HepG2 (cell line): ENCODE data around the gene RAB40C. TPM values are rescaled to one million over a fixed set of nuclear protein-coding genes. Genes with fewer than 3 reads are reported as not detected.
A peak's percentile ranks its signal among the peaks of the same experiment; 100 is the strongest.

Experiments used
- CBFB ChIP-seq: sonication (generic); formaldehyde crosslinking; IDR thresholded peaks from 2 replicates; pipeline ENCODE4 v1.4.0; 2020; ENCODE audit warnings: missing genetic modification reagents
- FOSL2 ChIP-seq: sonication (generic); formaldehyde crosslinking; IDR thresholded peaks from 2 replicates; pipeline ENCODE4 v1.4.0; 2020; ENCODE audit warnings: missing genetic modification reagents
- HMG20A ChIP-seq: IDR thresholded peaks from 2 replicates; pipeline ENCODE4 v1.6.1; 2016; ENCODE audit warnings: borderline replicate concordance
- KAT2B ChIP-seq: fragments of 150-350 bp; IDR thresholded peaks from 2 replicates; pipeline ENCODE4 v1.6.1; 2014; ENCODE audit warnings: low read depth, low read length, borderline replicate concordance
- MTF1 ChIP-seq: sonication (generic); formaldehyde crosslinking; IDR thresholded peaks from 2 replicates; pipeline ENCODE4 v1.5.0; 2020; ENCODE audit warnings: missing genetic modification reagents
- NAIF1 ChIP-seq: sonication (generic); formaldehyde crosslinking; IDR thresholded peaks from 2 replicates; pipeline ENCODE4 v1.5.0; 2020; ENCODE audit warnings: mild to moderate bottlenecking, missing genetic modification reagents, borderline replicate concordance
- NFE2 ChIP-seq: sonication (generic); formaldehyde crosslinking; IDR thresholded peaks from 2 replicates; pipeline ENCODE4 v1.4.0; 2020; ENCODE audit warnings: missing genetic modification reagents
- NFIB ChIP-seq: sonication (generic); formaldehyde crosslinking; IDR thresholded peaks from 2 replicates; pipeline ENCODE4 v1.9.0; 2021; ENCODE audit warnings: missing genetic modification reagents, mild to moderate bottlenecking, borderline replicate concordance
- PHF8 ChIP-seq: sonication (generic); formaldehyde crosslinking; IDR thresholded peaks from 2 replicates; pipeline ENCODE4 v1.5.0; 2020; ENCODE audit warnings: missing genetic modification reagents
- RNF2 ChIP-seq: fragments of 450-650 bp; conservative IDR thresholded peaks from 2 replicates; pipeline ENCODE4 v1.6.1; 2016; ENCODE audit warnings: low read depth
- TCF7L2 ChIP-seq: IDR thresholded peaks from 2 replicates; pipeline ENCODE4 v1.6.1; 2011; ENCODE audit warnings: mild to moderate bottlenecking, low read depth, low read length, moderate library complexity
- TEAD2 ChIP-seq: sonication (generic); formaldehyde crosslinking; IDR thresholded peaks from 2 replicates; pipeline ENCODE4 v1.9.0; 2021; ENCODE audit warnings: missing genetic modification reagents
- ZFP37 ChIP-seq: sonication (generic); formaldehyde crosslinking; IDR thresholded peaks from 2 replicates; pipeline ENCODE4 v1.4.0; 2020; ENCODE audit warnings: missing genetic modification reagents, borderline replicate concordance
- ZNF234 ChIP-seq: sonication (generic); formaldehyde crosslinking; conservative IDR thresholded peaks from 2 replicates; pipeline ENCODE4 v1.5.1; 2020; ENCODE audit warnings: mild to moderate bottlenecking, missing genetic modification reagents
- ZNF329 ChIP-seq: sonication (generic); formaldehyde crosslinking; IDR thresholded peaks from 2 replicates; pipeline ENCODE4 v1.9.0; 2021; ENCODE audit warnings: low read depth, mild to moderate bottlenecking, missing genetic modification reagents
- ZNF382 ChIP-seq: sonication (generic); formaldehyde crosslinking; IDR thresholded peaks from 2 replicates; pipeline ENCODE4 v1.5.0; 2020; ENCODE audit warnings: missing genetic modification reagents, mild to moderate bottlenecking, borderline replicate concordance
- ZNF720 ChIP-seq: sonication (generic); formaldehyde crosslinking; IDR thresholded peaks from 2 replicates; pipeline ENCODE4 v1.4.0; 2020; ENCODE audit warnings: missing genetic modification reagents
- polyA plus RNA-seq, 8 experiments: library from polyadenylated mRNA; depleted of rRNA in 3 of 8; stranded (reverse) in 7 of 8; unstranded in 1 of 8; fragments of >200 nt; fragmentation: Illumina TruSeq in 4 of 8; extraction: Trizol in 4 of 8; gene quantifications; 2 replicates each; pipeline versions ENCODE4 v1.2.1 to v1.2.3, GENCODE V29; 2011 to 2016; ENCODE audit warnings: low read depth in 4 of 8, missing spikeins in 1 of 8, mixed read lengths in 1 of 8; ENCODE audit not compliant: insufficient read depth in 1 of 8
- total RNA-seq, 5 experiments: library from RNA; depleted of rRNA; stranded (reverse); fragments of >200 nt; fragmentation: Illumina TruSeq; extraction: Trizol; gene quantifications; 2 replicates each; pipeline ENCODE4 v1.2.3, GENCODE V29; 2016; ENCODE audit warnings: low read depth in 1 of 5
- TF ChIP-seq, protein P1 (sequence below): sonication (generic); formaldehyde crosslinking; IDR thresholded peaks from 2 replicates; pipeline ENCODE4 v1.8.1; 2023; ENCODE audit warnings: missing genetic modification reagents, mild to moderate bottlenecking, borderline replicate concordance
- TF ChIP-seq, protein P2 (sequence below): sonication (generic); formaldehyde crosslinking; IDR thresholded peaks from 2 replicates; pipeline ENCODE4 v1.4.0; 2020; ENCODE audit warnings: mild to moderate bottlenecking, missing genetic modification reagents, borderline replicate concordance
- TF ChIP-seq, protein P3 (sequence below): sonication (generic); formaldehyde crosslinking; IDR thresholded peaks from 2 replicates; pipeline ENCODE4 v1.5.0; 2020; ENCODE audit warnings: missing genetic modification reagents, mild to moderate bottlenecking, borderline replicate concordance
- TF ChIP-seq, protein P4 (sequence below): fragments of 450-650 bp; IDR thresholded peaks from 2 replicates; pipeline ENCODE4 v1.6.1; 2017
- TF ChIP-seq, protein P5 (sequence below): sonication (generic); IDR thresholded peaks from 2 replicates; pipeline ENCODE4 v1.6.1; 2016; ENCODE audit warnings: low read depth, borderline replicate concordance
- TF ChIP-seq, protein P6 (sequence below): sonication (generic); formaldehyde crosslinking; IDR thresholded peaks from 2 replicates; pipeline ENCODE4 v1.4.0; 2020; ENCODE audit warnings: missing genetic modification reagents

The RAB40C gene
- total and polyA plus RNA-seq, 2 of the 13 experiments (the other 11 are each of a cell fraction or from before 2014, with no cell fraction given), result 7.7 to 11.5 TPM

DNA sequence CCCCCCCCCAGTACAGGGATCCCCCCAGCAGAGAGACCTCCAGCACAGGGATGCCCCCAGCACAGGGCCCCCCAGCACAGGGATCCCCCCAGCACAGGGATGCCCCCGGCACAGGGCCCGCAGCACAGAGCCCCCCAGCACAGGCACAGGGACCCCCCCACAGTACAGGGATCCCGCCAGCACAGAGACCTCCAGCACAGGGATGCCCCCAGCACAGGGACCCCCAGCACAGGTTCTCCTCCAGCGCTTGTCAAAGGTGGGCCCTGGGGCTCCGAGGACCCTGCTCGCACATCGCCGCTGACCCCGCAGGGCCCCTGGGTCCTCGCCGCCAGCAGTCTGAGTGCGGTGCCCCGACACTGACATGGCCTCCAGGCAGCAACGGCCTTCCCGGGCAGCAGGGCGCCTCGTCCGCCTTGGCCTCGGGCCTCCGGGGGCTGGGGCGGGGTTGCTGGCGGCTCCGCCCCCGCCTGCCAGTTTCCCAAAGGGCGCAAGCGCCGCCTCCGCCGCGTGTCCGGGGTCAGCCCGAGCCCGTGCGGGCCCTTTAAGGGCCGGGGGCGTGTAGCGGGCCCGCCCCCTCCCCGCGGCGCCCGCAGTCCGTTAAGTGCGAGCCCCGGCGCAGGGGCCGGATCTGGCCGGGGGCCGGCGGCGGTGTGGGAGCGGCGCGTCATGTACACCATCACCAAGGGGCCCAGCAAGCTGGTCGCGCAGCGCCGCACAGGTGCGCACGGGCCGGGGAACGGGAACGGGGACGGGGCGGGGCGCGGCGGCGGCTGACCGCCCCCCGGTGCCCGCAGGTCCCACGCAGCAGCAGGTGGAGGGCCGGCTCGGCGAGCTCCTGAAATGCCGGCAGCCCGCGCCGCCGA, 51.7 kb downstream of the RAB40C start, which contains the start of gene MCRIP2 (continued):
- TF ChIP-seq, protein P1, sequence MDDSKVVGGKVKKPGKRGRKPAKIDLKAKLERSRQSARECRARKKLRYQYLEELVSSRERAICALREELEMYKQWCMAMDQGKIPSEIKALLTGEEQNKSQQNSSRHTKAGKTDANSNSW (CRISPR knock-in tag), result 0 out of 2 replicates have a peak, but pooled peaks have one; percentile 16
- TF ChIP-seq KAT2B (no peak), PHF8 (CRISPR knock-in tag) (peak; percentile 73), CBFB (CRISPR knock-in tag) (no peak; the same call in 1 of the 2 replicates), ZNF382 (CRISPR knock-in tag) (no peak), ZNF329 (CRISPR knock-in tag) (0 out of 2 replicates have a peak, but pooled peaks have one; percentile 19), ZNF720 (no peak), TEAD2 (no peak), RNF2 (no peak; the same call in 1 of the 2 replicates), TCF7L2 (no peak), FOSL2 (CRISPR knock-in tag) (no peak), ZNF234 (no peak), HMG20A (CRISPR knock-in tag) (no peak), ZFP37 (CRISPR knock-in tag) (no peak), NAIF1 (CRISPR knock-in tag) (no peak), MTF1 (CRISPR knock-in tag) (no peak), NFIB (CRISPR knock-in tag) (no peak), NFE2 (CRISPR knock-in tag) (no peak)
- TF ChIP-seq, protein P2, sequence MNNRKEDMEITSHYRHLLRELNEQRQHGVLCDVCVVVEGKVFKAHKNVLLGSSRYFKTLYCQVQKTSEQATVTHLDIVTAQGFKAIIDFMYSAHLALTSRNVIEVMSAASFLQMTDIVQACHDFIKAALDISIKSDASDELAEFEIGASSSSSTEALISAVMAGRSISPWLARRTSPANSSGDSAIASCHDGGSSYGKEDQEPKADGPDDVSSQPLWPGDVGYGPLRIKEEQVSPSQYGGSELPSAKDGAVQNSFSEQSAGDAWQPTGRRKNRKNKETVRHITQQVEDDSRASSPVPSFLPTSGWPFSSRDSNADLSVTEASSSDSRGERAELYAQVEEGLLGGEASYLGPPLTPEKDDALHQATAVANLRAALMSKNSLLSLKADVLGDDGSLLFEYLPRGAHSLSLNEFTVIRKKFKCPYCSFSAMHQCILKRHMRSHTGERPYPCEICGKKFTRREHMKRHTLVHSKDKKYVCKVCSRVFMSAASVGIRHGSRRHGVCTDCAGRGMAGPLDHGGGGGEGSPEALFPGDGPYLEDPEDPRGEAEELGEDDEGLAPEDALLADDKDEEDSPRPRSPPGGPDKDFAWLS (CRISPR knock-in tag), result no peak
- TF ChIP-seq, protein P3, sequence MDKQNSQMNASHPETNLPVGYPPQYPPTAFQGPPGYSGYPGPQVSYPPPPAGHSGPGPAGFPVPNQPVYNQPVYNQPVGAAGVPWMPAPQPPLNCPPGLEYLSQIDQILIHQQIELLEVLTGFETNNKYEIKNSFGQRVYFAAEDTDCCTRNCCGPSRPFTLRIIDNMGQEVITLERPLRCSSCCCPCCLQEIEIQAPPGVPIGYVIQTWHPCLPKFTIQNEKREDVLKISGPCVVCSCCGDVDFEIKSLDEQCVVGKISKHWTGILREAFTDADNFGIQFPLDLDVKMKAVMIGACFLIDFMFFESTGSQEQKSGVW (CRISPR knock-in tag), result no peak
- TF ChIP-seq, protein P4, sequence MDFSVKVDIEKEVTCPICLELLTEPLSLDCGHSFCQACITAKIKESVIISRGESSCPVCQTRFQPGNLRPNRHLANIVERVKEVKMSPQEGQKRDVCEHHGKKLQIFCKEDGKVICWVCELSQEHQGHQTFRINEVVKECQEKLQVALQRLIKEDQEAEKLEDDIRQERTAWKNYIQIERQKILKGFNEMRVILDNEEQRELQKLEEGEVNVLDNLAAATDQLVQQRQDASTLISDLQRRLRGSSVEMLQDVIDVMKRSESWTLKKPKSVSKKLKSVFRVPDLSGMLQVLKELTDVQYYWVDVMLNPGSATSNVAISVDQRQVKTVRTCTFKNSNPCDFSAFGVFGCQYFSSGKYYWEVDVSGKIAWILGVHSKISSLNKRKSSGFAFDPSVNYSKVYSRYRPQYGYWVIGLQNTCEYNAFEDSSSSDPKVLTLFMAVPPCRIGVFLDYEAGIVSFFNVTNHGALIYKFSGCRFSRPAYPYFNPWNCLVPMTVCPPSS, result no peak
- TF ChIP-seq, protein P5, sequence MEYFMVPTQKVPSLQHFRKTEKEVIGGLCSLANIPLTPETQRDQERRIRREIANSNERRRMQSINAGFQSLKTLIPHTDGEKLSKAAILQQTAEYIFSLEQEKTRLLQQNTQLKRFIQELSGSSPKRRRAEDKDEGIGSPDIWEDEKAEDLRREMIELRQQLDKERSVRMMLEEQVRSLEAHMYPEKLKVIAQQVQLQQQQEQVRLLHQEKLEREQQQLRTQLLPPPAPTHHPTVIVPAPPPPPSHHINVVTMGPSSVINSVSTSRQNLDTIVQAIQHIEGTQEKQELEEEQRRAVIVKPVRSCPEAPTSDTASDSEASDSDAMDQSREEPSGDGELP, result no peak
- TF ChIP-seq, protein P6, sequence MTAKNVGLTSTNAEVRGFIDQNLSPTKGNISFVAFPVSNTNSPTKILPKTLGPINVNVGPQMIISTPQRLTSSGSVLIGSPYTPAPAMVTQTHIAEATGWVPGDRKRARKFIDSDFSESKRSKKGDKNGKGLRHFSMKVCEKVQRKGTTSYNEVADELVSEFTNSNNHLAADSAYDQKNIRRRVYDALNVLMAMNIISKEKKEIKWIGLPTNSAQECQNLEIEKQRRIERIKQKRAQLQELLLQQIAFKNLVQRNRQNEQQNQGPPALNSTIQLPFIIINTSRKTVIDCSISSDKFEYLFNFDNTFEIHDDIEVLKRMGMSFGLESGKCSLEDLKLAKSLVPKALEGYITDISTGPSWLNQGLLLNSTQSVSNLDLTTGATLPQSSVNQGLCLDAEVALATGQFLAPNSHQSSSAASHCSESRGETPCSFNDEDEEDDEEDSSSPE (CRISPR knock-in tag), result peak; percentile 64
